Panc1 (cell line): ENCODE measurements around the gene ANK3. TPM values are rescaled to one million over a fixed set of nuclear protein-coding genes. Genes with fewer than 3 reads are reported as not detected.

Experiments used
- ATAC-seq: fragments of 200-7000 bp; cut with Tn5 transposase; 2 replicates; pipeline ENCODE4 v1.9.1; 2020; ENCODE audit warnings: mild to moderate bottlenecking, moderate library complexity
- BruUV-seq: library from RNA; stranded (reverse); fragments of 400-500 nt; replicated peaks from 2 replicates; lab custom pipeline; 2021; lab: Mats Ljungman, UMichigan
- CTCF ChIA-PET: fragments of 300-600 bp; sonication (Branson Sonifier 250); formaldehyde crosslinking; loops from one replicate; lab custom pipeline; 2022; ENCODE audit warnings: antibody characterized with exemption; lab: Charles Lee
- POLR2A ChIA-PET: fragments of 300-600 bp; sonication (Branson Sonifier 250); formaldehyde crosslinking; loops from one replicate; lab custom pipeline; 2022; ENCODE audit warnings: antibody characterized with exemption; lab: Charles Lee
- DNase-seq: peaks from one replicate; pipeline ENCODE4 v3.0.0-alpha.2; 2010; ENCODE audit warnings: low read depth, low spot score
- H3K27ac ChIP-seq: 2 replicates; pipeline ENCODE4 v1.5.1; 2011; ENCODE audit warnings: mild to moderate bottlenecking, low read length, inconsistent platforms
- H3K27me3 ChIP-seq: fragments of 200-500 bp; sonication (Bioruptor generic); 2 replicates; pipeline ENCODE4 v1.6.0; 2014; ENCODE audit warnings: low read length, inconsistent platforms; ENCODE audit not compliant: control insufficient read depth, insufficient read depth
- H3K36me3 ChIP-seq: fragments of 200-500 bp; sonication (Bioruptor generic); 2 replicates; pipeline ENCODE4 v1.5.1; 2014; ENCODE audit warnings: inconsistent platforms, mild to moderate bottlenecking, low read length, moderate library complexity; ENCODE audit not compliant: control insufficient read depth, insufficient read depth
- H3K4me1 ChIP-seq: 2 replicates; pipeline ENCODE4 v1.5.1; 2011; ENCODE audit warnings: inconsistent platforms, mild to moderate bottlenecking, low read length, moderate library complexity; ENCODE audit not compliant: control insufficient read depth, insufficient read depth
- H3K4me3 ChIP-seq, 2 experiments: 2 replicates each; pipeline ENCODE4 v1.5.1; 2011 to 2012; ENCODE audit warnings: low read depth in 2 of 2, low read length in 2 of 2, mild to moderate bottlenecking in 2 of 2, inconsistent platforms in 1 of 2, moderate library complexity in 1 of 2
- H3K9me3 ChIP-seq: fragments of 200-500 bp; sonication (Bioruptor generic); 2 replicates; pipeline ENCODE4 v1.5.1; 2014; ENCODE audit warnings: low read depth, mild to moderate bottlenecking, inconsistent platforms, low read length, moderate library complexity; ENCODE audit not compliant: control insufficient read depth, insufficient read depth
- CTCF ChIP-seq: fragments of 450-650 bp; IDR thresholded peaks from 2 replicates; pipeline ENCODE4 v1.5.1; 2017; ENCODE audit warnings: mild to moderate bottlenecking
- POLR2AphosphoS5 ChIP-seq: IDR thresholded peaks from 2 replicates; pipeline ENCODE4 v1.6.1; 2012; ENCODE audit warnings: mild to moderate bottlenecking, low read depth, low read length, moderate library complexity
- REST ChIP-seq, 2 experiments: IDR thresholded peaks; 2 replicates each; pipeline ENCODE4 v1.6.1; 2011 to 2012; ENCODE audit warnings: low read depth in 2 of 2, control low read depth in 1 of 2, low read length in 1 of 2, mild to moderate bottlenecking in 1 of 2, moderate library complexity in 1 of 2; ENCODE audit not compliant: insufficient read depth in 1 of 2
- SIN3A ChIP-seq: IDR thresholded peaks from 2 replicates; pipeline ENCODE4 v1.6.1; 2012; ENCODE audit warnings: low read depth, mild to moderate bottlenecking, low read length, moderate library complexity, borderline replicate concordance; ENCODE audit not compliant: insufficient read depth
- TCF7L2 ChIP-seq: IDR thresholded peaks from 2 replicates; pipeline ENCODE4 v1.6.1; 2011; ENCODE audit warnings: mild to moderate bottlenecking, low read depth, low read length, inconsistent platforms
- in situ Hi-C: cut with HindIII; loops from 2 replicates; pipeline ENCODE4 v1.10.0; 2016; ENCODE audit warnings: low sequenced_read_pairs, low pct_unique_long_range_greater_than_20kb
- intact Hi-C: fragments of 100-400 bp; cut with micrococcal nuclease; formaldehyde crosslinking; loops from one replicate; pipeline ENCODE4 v1.10.0; 2022; ENCODE audit not compliant: unreplicated experiment
- total RNA-seq: library from RNA; stranded (reverse); gene quantifications from one replicate; pipeline ENCODE4 v1.2.1, GENCODE V29; 2021; ENCODE audit not compliant: unreplicated experiment

Gene ANK3
- total RNA-seq, 1 experiment from 2014 or later: 2.5 TPM

- ChIA-PET POLR2A (no interaction called here), CTCF (no interaction called here)
- no peak for ATAC-seq
- in situ Hi-C loops (no loop called here), intact Hi-C loops (no loop called here)
- no peak for DNase-seq
- Histone ChIP-seq H3K4me3 (no peak overlapping the region; a peak in 1 of 4 replicates), H3K9me3 (no peaks in the 10 kb centered on the region), H3K27me3 (no peaks in the 10 kb centered on the region), H3K4me1 (no peaks in the 10 kb centered on the region), H3K27ac (no peak overlapping the region), H3K36me3 (no peaks in the 10 kb centered on the region)
- BruUV-seq: no TSS peak
- no peak for TF ChIP-seq POLR2AphosphoS5
- TF ChIP-seq TCF7L2: no peak
- TF ChIP-seq SIN3A: no peak
- TF ChIP-seq REST (IDR thresholded peaks at IDR 0.05; ENCODE audit: insufficient read depth in 1 of 2, low read depth in 2 of 2, low read length in 1 of 2): no peak
- no peak for TF ChIP-seq CTCF
Observed at GRCh38 chr10:60305380-60305892, 84.2 kb downstream of the ANK3 start.

- ATAC-seq (no peak), DNase-seq (no peak)
- H3K27me3 ChIP-seq: no peaks in the 10 kb centered on the region
- ChIA-PET CTCF (no interaction called here), POLR2A (no interaction called here)
- in situ Hi-C loops: no loop called here
- no peak overlapping the region; a peak in 1 of 4 replicates for H3K4me3 ChIP-seq
- no peak overlapping the region for H3K27ac ChIP-seq
- no peaks in the 10 kb centered on the region for H3K36me3 ChIP-seq
- no peaks in the 10 kb centered on the region for H3K9me3 ChIP-seq
- H3K4me1 ChIP-seq: no peaks in the 10 kb centered on the region
- no peak for TF ChIP-seq TCF7L2
- no peak for TF ChIP-seq POLR2AphosphoS5
- no peak for TF ChIP-seq CTCF
- no peak for TF ChIP-seq REST (IDR thresholded peaks at IDR 0.05; ENCODE audit: insufficient read depth in 1 of 2, low read depth in 2 of 2, low read length in 1 of 2)
- TF ChIP-seq SIN3A: no peak
- BruUV-seq: no TSS peak
- intact Hi-C loops: no loop called here
Observed at GRCh38 chr10:60304829-60305379, 84.8 kb downstream of the ANK3 start.
